ENCODE data around the gene S100A16. TPM values are rescaled to one million over a fixed set of nuclear protein-coding genes. Genes with fewer than 3 reads are reported as not detected.
A peak's percentile ranks its signal among the peaks of the same experiment; 100 is the strongest.

The S100A16 gene
- total RNA-seq, 2 donors from 2014 or later, result not detected

GRCh38 chr1:153631047-153632022 lies 18.4 kb upstream of the S100A16 start:
- H3K27me3 Mint-ChIP-seq (ENCODE audit: low read depth), result peaks cover 2% of the 10 kb centered on the region
- peaks cover 43% of the 10 kb centered on the region for H3K4me1 Mint-ChIP-seq (ENCODE audit: low read depth)
- H3K9me3 Mint-ChIP-seq, result peaks cover 0 to 3% of the 10 kb centered on the region in 2 donors
- H3K4me3 Mint-ChIP-seq, result peak overlapping the region in 1 of 2 donors; percentile 37
- ATAC-seq (replicated peaks in 1 of 2) (no peak), DNase-seq (no peak)
- peak overlapping the region; percentile 73 for H3K27ac Mint-ChIP-seq
- H3K36me3 Mint-ChIP-seq (ENCODE audit: insufficient read depth in 2 of 2), result peaks cover 6 to 7% of the 10 kb centered on the region in 2 donors

GRCh38 chr1:153630384-153630783 lies 17.4 kb upstream of the S100A16 start:
- H3K27ac Mint-ChIP-seq, result no peak overlapping the region
- peaks cover 0 to 3% of the 10 kb centered on the region in 2 donors for H3K9me3 Mint-ChIP-seq
- no peak overlapping the region for H3K4me3 Mint-ChIP-seq
- peaks cover 5% of the 10 kb centered on the region for H3K27me3 Mint-ChIP-seq (ENCODE audit: low read depth)
- ATAC-seq (replicated peaks in 1 of 2) (no peak), DNase-seq (no peak)
- peaks cover 37% of the 10 kb centered on the region for H3K4me1 Mint-ChIP-seq (ENCODE audit: low read depth)
- peaks cover 5 to 6% of the 10 kb centered on the region in 2 donors for H3K36me3 Mint-ChIP-seq (ENCODE audit: insufficient read depth in 2 of 2)

GRCh38 chr1:153629971-153630370 lies 17.0 kb upstream of the S100A16 start:
- ATAC-seq (replicated peaks in 1 of 2), result no peak
- peaks cover 5% of the 10 kb centered on the region for H3K27me3 Mint-ChIP-seq (ENCODE audit: low read depth)
- no peak overlapping the region for H3K27ac Mint-ChIP-seq
- peaks cover 0 to 3% of the 10 kb centered on the region in 2 donors for H3K9me3 Mint-ChIP-seq
- no peak for DNase-seq
- peaks cover 37% of the 10 kb centered on the region for H3K4me1 Mint-ChIP-seq (ENCODE audit: low read depth)
- H3K36me3 Mint-ChIP-seq (ENCODE audit: insufficient read depth in 2 of 2), result peaks cover 5 to 6% of the 10 kb centered on the region in 2 donors
- H3K4me3 Mint-ChIP-seq, result no peak overlapping the region

- no peak for ATAC-seq (replicated peaks in 1 of 2)
- no peak for DNase-seq
- peaks cover 3 to 4% of the 10 kb centered on the region in 2 donors for H3K36me3 Mint-ChIP-seq (ENCODE audit: insufficient read depth in 2 of 2)
- peaks cover 37% of the 10 kb centered on the region for H3K4me1 Mint-ChIP-seq (ENCODE audit: low read depth)
- no peak overlapping the region for H3K27ac Mint-ChIP-seq
- H3K27me3 Mint-ChIP-seq (ENCODE audit: low read depth), result peaks cover 5% of the 10 kb centered on the region
- H3K4me3 Mint-ChIP-seq, result no peak overlapping the region
- peaks cover 0 to 3% of the 10 kb centered on the region in 2 donors for H3K9me3 Mint-ChIP-seq
These were observed 16.4 kb upstream of the S100A16 start for GRCh38 chr1:153629343-153629665.

- H3K4me1 Mint-ChIP-seq (ENCODE audit: low read depth), result peaks cover 36% of the 10 kb centered on the region
- H3K9me3 Mint-ChIP-seq, result peaks cover 0 to 3% of the 10 kb centered on the region in 2 donors
- H3K36me3 Mint-ChIP-seq (ENCODE audit: insufficient read depth in 2 of 2), result peaks cover 1 to 2% of the 10 kb centered on the region in 2 donors
- no peak overlapping the region for H3K27ac Mint-ChIP-seq
- H3K4me3 Mint-ChIP-seq, result no peak overlapping the region
- ATAC-seq (replicated peaks in 1 of 2) (no peak), DNase-seq (no peak)
- H3K27me3 Mint-ChIP-seq (ENCODE audit: low read depth), result peaks cover 5% of the 10 kb centered on the region
These were observed 15.9 kb upstream of the S100A16 start for GRCh38 chr1:153628638-153629342.

- Mint-ChIP-seq H3K27ac (no peak within 1 kb of the TSS), H3K9me3 (no peaks in the 10 kb centered on the region), H3K27me3 (ENCODE audit: low read depth) (peaks cover 5% of the 10 kb centered on the region), H3K4me1 (ENCODE audit: low read depth) (peaks cover 28% of the 10 kb centered on the region), H3K36me3 (ENCODE audit: insufficient read depth in 2 of 2) (peaks cover 1 to 2% of the 10 kb centered on the region in 2 donors), H3K4me3 (no peak within 1 kb of the TSS)
- no peak for ATAC-seq (replicated peaks in 1 of 2)
- no peak for DNase-seq
These were observed 15.0 kb upstream of the S100A16 start, which contains the start of gene S100A1 for GRCh38 chr1:153627715-153628626. S100A1 (plus strand) TSS chr1:153628434; CDS start chr1:153630522, 2,088 bp downstream.

- no peak within 1 kb of the TSS for H3K27ac Mint-ChIP-seq
- no peaks in the 10 kb centered on the region for H3K36me3 Mint-ChIP-seq (ENCODE audit: insufficient read depth in 2 of 2)
- ATAC-seq (replicated peaks in 1 of 2) (peak; percentile 41 to 52), DNase-seq (peak; percentile 43 to 44)
- peaks cover 5% of the 10 kb centered on the region for H3K27me3 Mint-ChIP-seq (ENCODE audit: low read depth)
- peaks cover 22% of the 10 kb centered on the region for H3K4me1 Mint-ChIP-seq (ENCODE audit: low read depth)
- no peak within 1 kb of the TSS for H3K4me3 Mint-ChIP-seq
- H3K9me3 Mint-ChIP-seq, result no peaks in the 10 kb centered on the region
These were observed 14.2 kb upstream of the S100A16 start, which contains the start of gene S100A13 for GRCh38 chr1:153626904-153627714. S100A13 (minus strand) TSS chr1:153627505; CDS start chr1:153626472, 1,033 bp downstream.

GRCh38 chr1:153626477-153626903 lies 13.6 kb upstream of the S100A16 start:
- H3K36me3 Mint-ChIP-seq (ENCODE audit: insufficient read depth in 2 of 2), result no peaks in the 10 kb centered on the region
- ATAC-seq (replicated peaks in 1 of 2), result no peak
- H3K27ac Mint-ChIP-seq, result no peak overlapping the region
- no peaks in the 10 kb centered on the region for H3K9me3 Mint-ChIP-seq
- H3K27me3 Mint-ChIP-seq (ENCODE audit: low read depth), result peaks cover 5% of the 10 kb centered on the region
- no peak overlapping the region for H3K4me3 Mint-ChIP-seq
- H3K4me1 Mint-ChIP-seq (ENCODE audit: low read depth), result peaks cover 16% of the 10 kb centered on the region
- DNase-seq, result no peak

GRCh38 chr1:153624965-153625611 lies 12.2 kb upstream of the S100A16 start:
- no peaks in the 10 kb centered on the region for H3K9me3 Mint-ChIP-seq
- no peak for DNase-seq
- H3K4me3 Mint-ChIP-seq, result no peak overlapping the region
- H3K36me3 Mint-ChIP-seq (ENCODE audit: insufficient read depth in 2 of 2), result no peaks in the 10 kb centered on the region
- no peak for ATAC-seq (replicated peaks in 1 of 2)
- no peak overlapping the region for H3K27ac Mint-ChIP-seq
- H3K4me1 Mint-ChIP-seq (ENCODE audit: low read depth), result peaks cover 7% of the 10 kb centered on the region
- peaks cover 5% of the 10 kb centered on the region for H3K27me3 Mint-ChIP-seq (ENCODE audit: low read depth)

- H3K27ac Mint-ChIP-seq, result no peak overlapping the region
- no peaks in the 10 kb centered on the region for H3K9me3 Mint-ChIP-seq
- H3K36me3 Mint-ChIP-seq (ENCODE audit: insufficient read depth in 2 of 2), result peaks cover 0 to 1% of the 10 kb centered on the region in 2 donors
- peaks cover 7% of the 10 kb centered on the region for H3K4me1 Mint-ChIP-seq (ENCODE audit: low read depth)
- no peak overlapping the region for H3K4me3 Mint-ChIP-seq
- DNase-seq, result no peak
- peaks cover 5% of the 10 kb centered on the region for H3K27me3 Mint-ChIP-seq (ENCODE audit: low read depth)
- ATAC-seq (replicated peaks in 1 of 2), result no peak
These were observed 10.2 kb upstream of the S100A16 start for GRCh38 chr1:153623101-153623500.

GRCh38 chr1:153619171-153619570 lies 6.2 kb upstream of the S100A16 start:
- peaks cover 0 to 1% of the 10 kb centered on the region in 2 donors for H3K36me3 Mint-ChIP-seq (ENCODE audit: insufficient read depth in 2 of 2)
- H3K27me3 Mint-ChIP-seq (ENCODE audit: low read depth), result no peaks in the 10 kb centered on the region
- ATAC-seq (replicated peaks in 1 of 2), result no peak
- no peak overlapping the region for H3K27ac Mint-ChIP-seq
- no peaks in the 10 kb centered on the region for H3K9me3 Mint-ChIP-seq
- H3K4me1 Mint-ChIP-seq (ENCODE audit: low read depth), result peaks cover 19% of the 10 kb centered on the region
- DNase-seq, result no peak
- no peak overlapping the region for H3K4me3 Mint-ChIP-seq

All from activated T-cell treated with anti-CD3 and anti-CD28 coated beads, Interleukin-2, amount 50 U/mL, for 72 hours (primary cell).